HEK293T (cell line): ENCODE measurements around the gene SIGLEC12.

Experiments
- BHLHE40 ChIP-seq: fragments of 450-650 bp; IDR thresholded peaks from 2 replicates; pipeline ENCODE4 v1.6.1; 2016; ENCODE audit warnings: mild to moderate bottlenecking, moderate library complexity, borderline replicate concordance
- CTBP1 ChIP-seq: fragments of 450-650 bp; IDR thresholded peaks from 2 replicates; pipeline ENCODE4 v1.6.1; 2016; ENCODE audit warnings: borderline replicate concordance
- FOXM1 ChIP-seq: fragments of 450-650 bp; IDR thresholded peaks from 2 replicates; pipeline ENCODE4 v1.6.1; 2017; ENCODE audit warnings: mild to moderate bottlenecking, borderline replicate concordance
- L3MBTL2 ChIP-seq: fragments of 450-650 bp; conservative IDR thresholded peaks from 2 replicates; pipeline ENCODE4 v1.6.1; 2016; ENCODE audit warnings: mild to moderate bottlenecking
- LEF1 ChIP-seq: fragments of 450-650 bp; IDR thresholded peaks from 2 replicates; pipeline ENCODE4 v1.6.1; 2017; ENCODE audit warnings: mild to moderate bottlenecking, borderline replicate concordance
- SP1 ChIP-seq: fragments of 450-650 bp; IDR thresholded peaks from 2 replicates; pipeline ENCODE4 v1.6.1; 2017
- SUZ12 ChIP-seq: fragments of 450-650 bp; IDR thresholded peaks from 2 replicates; pipeline ENCODE4 v1.6.1; 2016; ENCODE audit warnings: mild to moderate bottlenecking
- ZNF384 ChIP-seq: fragments of 450-650 bp; IDR thresholded peaks from 2 replicates; pipeline ENCODE4 v1.6.1; 2016

GRCh38 chr19:51458899-51459505 is 42.6 kb downstream of the SIGLEC12 start:
- TF ChIP-seq L3MBTL2 (no peak), FOXM1 (no peak), ZNF384 (no peak), SP1 (no peak), LEF1 (no peak), CTBP1 (no peak), SUZ12 (no peak), BHLHE40 (no peak)
